Epithelial cell of prostate (primary cell): Measurements from ENCODE around the gene RAB3B.

Experiments used
- DNase-seq: peaks from one replicate; pipeline ENCODE4 v3.0.0-alpha.2; 2011; ENCODE audit warnings: low read depth, low spot score
- H3K27ac ChIP-seq: fragments of 450-650 bp; 2 replicates; pipeline ENCODE4 v1.5.1; 2017; ENCODE audit warnings: mild to moderate bottlenecking

RAB3B gene

DNA sequence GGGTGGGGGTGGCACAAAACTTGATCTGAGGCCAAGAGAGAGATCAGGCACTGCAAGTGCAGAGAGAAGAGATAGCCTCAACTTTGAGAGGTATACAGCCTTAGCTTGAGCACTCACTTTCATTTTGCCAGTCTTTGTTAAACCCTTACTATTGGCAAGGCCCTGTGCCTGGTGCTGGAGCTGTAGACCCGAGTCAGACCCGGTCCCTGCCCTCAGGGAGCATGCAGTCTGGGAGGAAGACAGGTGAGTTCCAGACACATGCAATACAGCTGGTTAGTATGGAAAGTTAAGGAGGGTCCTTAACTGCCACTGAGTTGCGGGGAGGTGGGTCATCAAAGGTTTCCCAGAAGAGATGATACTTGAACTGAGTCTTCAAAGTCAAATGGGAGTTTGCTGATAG is 31.7 kb downstream of the RAB3B start:
- no peak for DNase-seq
- H3K27ac ChIP-seq, result no peak overlapping the region

DNA sequence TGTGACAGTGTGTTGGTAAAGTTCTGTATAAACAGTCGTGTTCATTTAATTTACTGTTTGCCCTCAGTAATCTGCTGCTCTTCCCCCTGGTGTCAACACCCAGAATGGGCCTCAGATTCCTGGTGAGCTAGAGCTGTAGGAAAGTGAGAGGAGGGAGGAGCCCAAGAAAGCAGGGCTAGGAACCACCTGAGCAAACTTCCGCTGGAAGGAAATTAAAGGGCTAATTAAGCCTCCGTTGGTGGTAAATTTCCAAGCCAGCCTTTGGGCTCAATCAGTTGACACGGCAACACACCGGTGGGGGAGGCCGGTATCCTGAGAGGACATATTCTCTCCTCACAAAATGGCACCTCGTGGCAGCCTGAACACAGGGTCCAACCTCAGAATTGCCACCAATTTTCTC is 32.9 kb downstream of the RAB3B start:
- H3K27ac ChIP-seq, result no peak overlapping the region
- DNase-seq, result no peak

- no peak overlapping the region for H3K27ac ChIP-seq
- no peak for DNase-seq
Observed at GRCh38 chr1:51956528-51957509, 33.7 kb downstream of the RAB3B start.

GRCh38 chr1:51955797-51956527 is 34.5 kb downstream of the RAB3B start:
- no peak for DNase-seq
- no peak overlapping the region for H3K27ac ChIP-seq

DNA sequence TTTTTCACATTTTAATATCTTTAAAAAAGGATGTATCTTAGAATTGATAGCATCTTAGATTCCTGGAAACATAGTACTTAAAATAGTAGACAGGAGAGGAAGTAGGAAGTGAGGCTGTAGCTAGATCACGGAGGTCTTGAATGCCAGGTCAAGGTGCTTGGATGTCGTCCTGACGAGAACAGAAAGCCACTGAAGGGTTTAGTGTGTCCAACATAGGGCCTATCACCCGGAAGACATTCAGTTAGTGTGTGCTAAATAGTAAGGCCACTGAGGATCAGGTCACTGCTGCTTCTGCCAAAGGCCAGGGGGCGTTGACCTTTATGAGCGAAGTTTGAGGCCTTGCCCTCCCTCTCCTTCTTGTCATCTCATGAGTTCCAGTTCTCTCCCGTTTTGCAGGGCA is 35.7 kb downstream of the RAB3B start:
- DNase-seq, result no peak
- no peak overlapping the region for H3K27ac ChIP-seq

GRCh38 chr1:51953079-51953478 is 37.4 kb downstream of the RAB3B start:
- no peak overlapping the region for H3K27ac ChIP-seq
- DNase-seq, result no peak

GRCh38 chr1:51952638-51953037 is 37.9 kb downstream of the RAB3B start:
- H3K27ac ChIP-seq, result no peak overlapping the region
- DNase-seq, result no peak

- H3K27ac ChIP-seq, result no peak overlapping the region
Observed at GRCh38 chr1:51950701-51951100, 39.8 kb downstream of the RAB3B start.

GRCh38 chr1:51949014-51949702 is 41.3 kb downstream of the RAB3B start:
- peak overlapping the region; percentile 43 for H3K27ac ChIP-seq
- no peak for DNase-seq

More at GRCh38 chr1:51950701-51951100, 39.8 kb downstream of the RAB3B start:
- DNase-seq, result no peak

DNA sequence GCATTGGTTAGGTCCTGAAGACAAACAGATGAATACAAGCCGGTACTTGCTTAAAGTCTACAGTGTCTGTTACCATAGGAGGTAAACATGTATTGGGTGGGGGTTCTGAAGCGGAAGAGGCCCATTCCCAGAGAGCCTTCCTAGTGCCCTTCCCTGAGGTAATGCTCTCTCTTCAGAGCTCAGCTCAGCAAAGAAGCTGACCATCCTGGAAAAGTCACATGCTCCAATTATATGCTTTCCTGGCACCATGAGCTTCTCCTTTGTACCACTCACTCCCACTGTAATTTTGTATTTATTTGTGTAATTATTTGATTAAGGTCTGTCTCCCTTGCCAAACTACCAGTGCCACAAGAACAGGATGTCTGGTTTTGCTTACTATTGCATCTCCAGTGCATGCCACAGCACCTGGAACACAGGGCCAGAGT is 42.0 kb downstream of the RAB3B start:
- peak; percentile 26 for DNase-seq
- peak overlapping the region; percentile 43 for H3K27ac ChIP-seq

- DNase-seq, result no peak
- H3K27ac ChIP-seq, result no peak overlapping the region
Observed at GRCh38 chr1:51946300-51946699, 44.2 kb downstream of the RAB3B start.

DNA sequence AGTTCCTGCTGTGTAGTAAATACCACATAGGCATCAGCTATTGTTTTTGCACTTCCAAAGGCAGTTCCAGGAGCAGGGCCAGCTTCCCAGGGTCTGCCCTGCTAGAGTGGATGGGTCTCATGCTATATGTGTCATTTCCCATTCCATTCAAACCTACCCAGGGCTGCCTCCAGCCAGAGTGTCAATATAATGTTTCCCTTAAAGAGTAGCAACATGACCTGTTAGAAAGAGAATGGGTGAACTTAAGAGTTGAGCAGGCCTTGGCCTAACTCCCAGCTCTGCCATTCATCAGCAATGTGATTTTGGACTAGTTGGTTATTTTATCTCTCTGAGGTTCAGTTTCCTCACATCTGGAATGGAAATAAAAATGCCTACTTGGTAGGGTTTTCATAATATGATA is 44.9 kb downstream of the RAB3B start:
- no peak overlapping the region for H3K27ac ChIP-seq
- DNase-seq, result no peak

DNA sequence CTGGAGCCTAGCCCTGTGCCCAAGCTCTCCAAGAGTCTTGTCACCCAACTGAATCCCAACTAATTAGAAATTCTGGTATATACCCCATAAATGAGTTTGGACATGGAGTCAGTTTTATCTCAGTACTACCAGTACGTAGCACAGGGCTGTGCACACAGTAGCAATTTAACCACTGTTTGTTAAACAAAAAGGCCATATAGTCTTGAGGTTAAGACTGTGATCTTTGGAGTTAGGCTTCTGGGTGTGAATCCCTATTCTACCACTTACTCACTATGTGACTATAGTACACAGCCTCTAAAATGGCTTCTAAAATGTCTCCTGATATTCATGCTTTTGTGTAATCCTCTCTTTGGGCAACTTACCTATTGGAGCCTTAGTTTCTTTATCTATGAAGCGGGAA is 48.2 kb downstream of the RAB3B start:
- no peak overlapping the region for H3K27ac ChIP-seq
- DNase-seq, result no peak

DNA sequence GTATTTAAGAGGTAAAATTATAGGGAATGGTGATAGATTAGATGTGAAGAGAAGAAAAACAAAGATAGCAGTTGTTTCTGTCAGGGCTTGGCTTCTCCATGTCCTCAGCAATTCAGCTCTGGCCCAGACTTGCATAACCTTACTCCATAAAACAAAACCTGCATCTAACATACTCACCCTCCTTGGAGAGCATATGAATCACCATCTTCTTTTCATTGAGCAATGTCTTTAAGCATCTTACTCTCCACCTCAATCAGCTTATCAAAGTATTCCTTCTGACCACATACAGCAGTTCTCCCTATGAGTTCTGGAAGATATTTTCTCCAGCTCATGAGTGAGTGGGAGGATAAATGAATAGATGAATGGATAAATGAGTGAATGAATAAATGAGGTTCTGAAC is 49.0 kb downstream of the RAB3B start:
- no peak overlapping the region for H3K27ac ChIP-seq
- no peak for DNase-seq

GRCh38 chr1:51937112-51937511 is 53.4 kb downstream of the RAB3B start:
- no peak overlapping the region for H3K27ac ChIP-seq
- no peak for DNase-seq

DNA sequence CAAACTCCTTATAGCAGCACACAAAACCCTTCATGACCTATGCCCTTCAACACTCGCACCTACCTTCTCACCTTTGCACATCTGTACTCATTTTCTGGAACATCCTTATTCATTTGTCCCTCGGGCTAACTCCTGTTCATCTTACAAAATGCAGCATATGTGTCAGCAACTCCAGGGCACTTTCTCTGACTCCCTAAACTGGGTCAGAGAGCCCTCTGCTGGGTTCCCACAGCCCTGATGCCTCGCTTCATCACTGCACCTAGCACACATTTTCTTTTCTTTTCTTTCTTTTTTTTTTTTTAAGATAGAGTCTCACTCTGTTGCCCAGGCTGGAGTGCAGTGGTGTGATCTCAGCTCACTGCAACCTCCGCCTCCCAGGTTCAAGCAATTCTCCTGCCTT is 54.0 kb downstream of the RAB3B start:
- H3K27ac ChIP-seq, result no peak overlapping the region
- DNase-seq, result no peak

GRCh38 chr1:51933344-51933743 is 57.2 kb downstream of the RAB3B start:
- no peak overlapping the region for H3K27ac ChIP-seq
- DNase-seq, result no peak

- DNase-seq, result no peak
- H3K27ac ChIP-seq, result no peak overlapping the region
Observed at GRCh38 chr1:51930329-51930728, 60.2 kb downstream of the RAB3B start.

DNA sequence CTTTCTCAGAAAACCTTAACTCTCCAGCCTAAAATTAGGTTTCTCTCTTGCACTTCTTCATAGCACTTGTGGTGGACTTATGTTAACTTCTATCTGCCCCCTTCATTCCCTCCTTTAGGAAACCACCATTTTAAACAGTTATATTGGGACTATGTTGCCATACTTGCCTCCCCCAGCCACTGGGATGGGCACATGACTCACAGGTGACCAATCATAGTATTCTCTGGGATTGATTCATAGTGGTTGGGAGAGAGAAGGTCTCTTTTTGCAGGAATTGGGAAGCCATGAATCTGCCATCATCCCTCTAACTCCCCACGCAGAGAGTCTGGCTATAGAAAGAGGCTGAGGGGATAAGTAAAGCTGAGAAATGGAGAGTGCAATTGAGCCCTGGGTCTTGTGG is 61.6 kb downstream of the RAB3B start:
- no peak overlapping the region for H3K27ac ChIP-seq
- no peak for DNase-seq

GRCh38 chr1:51927029-51927428 is 63.5 kb downstream of the RAB3B start:
- no peak for DNase-seq
- no peak overlapping the region for H3K27ac ChIP-seq
